Gastroesophageal sphincter (tissue), 2 donors: ENCODE data around the gene SPRN.
"Not testable (repeated sequence)": the region's sequence is repeated elsewhere in the genome, so short reads cannot be mapped to it uniquely, and the experiment has no call there.

Experiments
- POLR2A ChIP-seq, 2 donors: fragments of 450-650 bp; IDR thresholded peaks; one replicate each; pipeline ENCODE4 v1.6.1; 2017; ENCODE audit warnings: antibody characterized with exemption in 2 of 2, mild to moderate bottlenecking in 2 of 2, moderate library complexity in 1 of 2
- POLR2AphosphoS5 ChIP-seq: sonication (generic); formaldehyde crosslinking; IDR thresholded peaks from one replicate; pipeline ENCODE4 v1.6.1; 2017; ENCODE audit warnings: antibody characterized with exemption

GRCh38 chr10:133431888-133432613 is 7.6 kb upstream of the SPRN start:
- not testable (repeated sequence) for TF ChIP-seq POLR2A (IDR thresholded peaks at IDR 0.05); POLR2AphosphoS5
